NCI-H345 treated with DMSO at 0.1 percent for 48 hours (cell line): ENCODE data around the gene ELOVL7.
"Not testable (repeated sequence)": the region's sequence is repeated elsewhere in the genome, so short reads cannot be mapped to it uniquely, and the experiment has no call there.

ENCODE experiments used
- DNase-seq: peaks from one replicate; lab custom pipeline; 2025; ENCODE audit not compliant: unreplicated experiment; lab: John Stamatoyannopoulos, UW

The ELOVL7 gene

GRCh38 chr5:60830581-60831127, 13.4 kb downstream of the ELOVL7 start:
- no peak for DNase-seq

- DNase-seq, result no peak
Measured at GRCh38 chr5:60829490-60830266, 14.4 kb downstream of the ELOVL7 start.

GRCh38 chr5:60827201-60827600, 16.9 kb downstream of the ELOVL7 start:
- DNase-seq, result no peak

- DNase-seq, result no peak
Measured at GRCh38 chr5:60826653-60827052, 17.4 kb downstream of the ELOVL7 start.

- DNase-seq, result no peak
Measured at GRCh38 chr5:60823574-60823973, 20.5 kb downstream of the ELOVL7 start.

- DNase-seq, result no peak
Measured at GRCh38 chr5:60822285-60822556, 21.8 kb downstream of the ELOVL7 start.

- no peak for DNase-seq
Measured at GRCh38 chr5:60821488-60822284, 22.4 kb downstream of the ELOVL7 start.

GRCh38 chr5:60820593-60821487, 23.2 kb downstream of the ELOVL7 start:
- no peak for DNase-seq

GRCh38 chr5:60816138-60816537, 27.9 kb downstream of the ELOVL7 start:
- not testable (repeated sequence) for DNase-seq

GRCh38 chr5:60814498-60814897, 29.6 kb downstream of the ELOVL7 start:
- no peak for DNase-seq

GRCh38 chr5:60812426-60812825, 31.6 kb downstream of the ELOVL7 start:
- no peak for DNase-seq

- DNase-seq, result no peak
Measured at GRCh38 chr5:60811105-60811504, 33.0 kb downstream of the ELOVL7 start.

GRCh38 chr5:60810438-60811085, 33.5 kb downstream of the ELOVL7 start:
- DNase-seq, result no peak

- no peak for DNase-seq
Measured at GRCh38 chr5:60809891-60810425, 34.1 kb downstream of the ELOVL7 start.

- DNase-seq, result no peak
Measured at GRCh38 chr5:60806591-60807243, 37.4 kb downstream of the ELOVL7 start.

GRCh38 chr5:60805463-60805862, 38.6 kb downstream of the ELOVL7 start:
- DNase-seq, result no peak

GRCh38 chr5:60803712-60804111, 40.4 kb downstream of the ELOVL7 start:
- DNase-seq, result no peak

- DNase-seq, result no peak
Measured at GRCh38 chr5:60802986-60803385, 41.1 kb downstream of the ELOVL7 start.

- no peak for DNase-seq
Measured at GRCh38 chr5:60802226-60802625, 41.8 kb downstream of the ELOVL7 start.
